Loucy (cell line): ENCODE results near the gene DLG1.

Experiments used
- EZH2phosphoT487 ChIP-seq: fragments of 200-600 bp; IDR thresholded peaks from 2 replicates; pipeline ENCODE4 v1.6.1; 2018; ENCODE audit warnings: antibody characterized with exemption, mild to moderate bottlenecking, moderate library complexity, borderline replicate concordance
- TF ChIP-seq, protein P1 (sequence below): fragments of 200-600 bp; sonication (generic); conservative IDR thresholded peaks from 2 replicates; pipeline ENCODE4 v1.5.1; 2014; ENCODE audit warnings: mild to moderate bottlenecking, antibody characterized with exemption, low read length

DNA sequence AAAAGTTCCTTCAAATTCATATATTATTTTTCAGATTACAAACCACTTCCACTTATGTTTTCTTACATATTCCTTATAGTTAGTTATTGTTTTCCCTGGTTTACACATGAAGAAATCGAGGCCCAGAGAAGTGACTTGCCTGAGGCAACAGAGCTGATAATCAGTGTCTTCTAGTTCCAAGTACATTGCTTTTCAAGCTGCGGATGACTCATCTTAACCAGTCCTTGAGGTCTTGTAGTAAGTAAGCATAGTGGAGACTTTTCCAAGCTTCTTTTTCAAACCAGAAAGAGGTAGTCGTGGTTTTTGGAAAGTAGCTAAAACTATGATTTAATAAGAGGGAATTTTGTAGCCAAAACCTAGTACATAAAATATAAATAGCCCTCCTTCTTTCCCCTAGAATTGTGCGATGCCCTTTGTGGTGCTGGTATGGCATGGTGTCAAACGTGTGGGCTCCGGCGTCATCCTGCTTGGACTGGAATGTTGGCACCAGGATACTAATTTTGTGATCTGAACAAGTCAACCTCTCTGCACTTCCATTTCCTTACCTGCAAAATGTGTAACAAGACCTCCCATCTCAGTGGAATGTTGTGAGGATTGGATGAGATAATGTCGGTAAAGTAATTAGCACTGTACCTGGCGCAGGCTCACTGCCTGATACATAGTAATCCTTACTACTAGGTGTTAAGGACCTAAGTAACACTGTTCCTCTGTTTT is 19.0 kb upstream of the DLG1 start:
- TF ChIP-seq EZH2phosphoT487: no peak
- TF ChIP-seq, protein P1, sequence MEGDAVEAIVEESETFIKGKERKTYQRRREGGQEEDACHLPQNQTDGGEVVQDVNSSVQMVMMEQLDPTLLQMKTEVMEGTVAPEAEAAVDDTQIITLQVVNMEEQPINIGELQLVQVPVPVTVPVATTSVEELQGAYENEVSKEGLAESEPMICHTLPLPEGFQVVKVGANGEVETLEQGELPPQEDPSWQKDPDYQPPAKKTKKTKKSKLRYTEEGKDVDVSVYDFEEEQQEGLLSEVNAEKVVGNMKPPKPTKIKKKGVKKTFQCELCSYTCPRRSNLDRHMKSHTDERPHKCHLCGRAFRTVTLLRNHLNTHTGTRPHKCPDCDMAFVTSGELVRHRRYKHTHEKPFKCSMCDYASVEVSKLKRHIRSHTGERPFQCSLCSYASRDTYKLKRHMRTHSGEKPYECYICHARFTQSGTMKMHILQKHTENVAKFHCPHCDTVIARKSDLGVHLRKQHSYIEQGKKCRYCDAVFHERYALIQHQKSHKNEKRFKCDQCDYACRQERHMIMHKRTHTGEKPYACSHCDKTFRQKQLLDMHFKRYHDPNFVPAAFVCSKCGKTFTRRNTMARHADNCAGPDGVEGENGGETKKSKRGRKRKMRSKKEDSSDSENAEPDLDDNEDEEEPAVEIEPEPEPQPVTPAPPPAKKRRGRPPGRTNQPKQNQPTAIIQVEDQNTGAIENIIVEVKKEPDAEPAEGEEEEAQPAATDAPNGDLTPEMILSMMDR: no peak
